Activated CD4-positive, alpha-beta T cell treated with anti-CD3 and anti-CD28 coated beads for 4 hours (primary cell): Measurements from ENCODE around the gene SIRPA.

Source experiments
- DNase-seq, 2 donors: peaks; one replicate each; pipeline ENCODE4 v3.0.0-alpha.2; 2020

The SIRPA gene

DNA sequence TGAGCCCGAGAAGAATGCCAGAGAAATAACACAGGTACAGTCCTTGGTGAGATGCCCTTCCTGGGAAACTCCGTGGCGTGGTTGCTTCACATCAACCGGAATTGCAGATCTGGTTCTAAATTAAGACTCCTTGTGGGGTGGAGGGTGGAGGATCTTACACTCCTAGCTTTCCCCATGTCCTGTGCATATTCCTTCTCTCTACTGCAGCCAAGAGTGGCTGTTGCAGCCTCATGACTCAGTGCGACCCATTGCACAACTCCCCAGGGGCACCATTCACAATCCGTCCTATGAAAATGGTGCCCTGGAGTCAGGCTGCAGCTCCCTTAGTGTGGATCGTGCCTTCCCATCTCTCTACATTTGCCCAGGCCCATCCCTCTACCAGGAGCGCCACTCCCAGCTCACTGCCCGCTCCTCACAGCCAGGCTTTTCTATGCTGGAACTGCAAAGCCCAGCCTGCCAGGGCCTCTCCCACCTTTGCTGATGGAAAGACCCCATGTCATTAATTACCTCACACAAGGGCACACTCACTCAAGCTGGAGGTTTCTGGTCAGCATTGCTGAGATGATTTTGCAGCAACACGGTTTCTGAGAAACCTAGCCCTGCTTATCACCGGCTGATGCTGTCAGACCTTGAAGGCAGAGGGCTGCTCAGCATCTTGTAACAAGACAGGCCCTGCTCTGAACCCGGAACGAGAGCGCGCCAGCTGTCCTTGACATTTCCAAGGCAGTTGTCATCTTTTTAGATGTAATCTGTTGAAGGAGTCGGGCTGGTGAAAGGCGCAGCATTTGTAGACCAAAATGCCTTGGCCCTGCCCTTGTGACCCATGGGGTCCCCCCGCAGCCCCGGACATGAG lies 39.7 kb downstream of the SIRPA start:
- DNase-seq: no peak

- DNase-seq: no peak
Observed at GRCh38 chr20:1935696-1936366, 40.6 kb downstream of the SIRPA start.

GRCh38 chr20:1937316-1937976 lies 42.2 kb downstream of the SIRPA start:
- DNase-seq: no peak

- DNase-seq: no peak
Observed at GRCh38 chr20:1938464-1939269, 43.5 kb downstream of the SIRPA start.

DNA sequence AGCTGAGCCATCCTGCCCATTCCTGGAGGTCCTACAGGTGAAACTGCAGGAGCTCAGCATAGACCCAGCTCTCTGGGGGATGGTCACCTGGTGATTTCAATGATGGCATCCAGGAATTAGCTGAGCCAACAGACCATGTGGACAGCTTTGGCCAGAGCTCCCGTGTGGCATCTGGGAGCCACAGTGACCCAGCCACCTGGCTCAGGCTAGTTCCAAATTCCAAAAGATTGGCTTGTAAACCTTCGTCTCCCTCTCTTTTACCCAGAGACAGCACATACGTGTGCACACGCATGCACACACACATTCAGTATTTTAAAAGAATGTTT lies 44.0 kb downstream of the SIRPA start:
- DNase-seq: no peak

DNA sequence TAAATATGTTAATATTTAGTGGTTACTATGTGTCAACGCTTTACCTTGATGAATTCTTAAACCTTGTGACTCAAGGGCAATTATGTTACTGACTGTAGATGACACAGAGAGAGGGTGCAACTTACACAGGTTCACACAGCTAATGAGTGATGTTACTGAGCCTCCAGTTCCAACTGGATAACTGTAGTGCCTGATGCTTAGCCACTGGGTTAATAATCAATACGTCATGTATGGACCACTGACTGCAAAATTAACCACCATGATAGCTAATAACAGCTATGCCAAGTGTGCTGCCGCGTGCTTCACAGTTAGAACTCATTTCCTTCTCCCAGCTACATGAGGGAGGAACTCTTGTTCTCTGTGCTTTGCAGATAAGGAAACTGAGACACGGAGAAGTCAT lies 45.4 kb downstream of the SIRPA start:
- no peak for DNase-seq

- no peak for DNase-seq
Observed at GRCh38 chr20:1941226-1941625, 46.0 kb downstream of the SIRPA start.

DNA sequence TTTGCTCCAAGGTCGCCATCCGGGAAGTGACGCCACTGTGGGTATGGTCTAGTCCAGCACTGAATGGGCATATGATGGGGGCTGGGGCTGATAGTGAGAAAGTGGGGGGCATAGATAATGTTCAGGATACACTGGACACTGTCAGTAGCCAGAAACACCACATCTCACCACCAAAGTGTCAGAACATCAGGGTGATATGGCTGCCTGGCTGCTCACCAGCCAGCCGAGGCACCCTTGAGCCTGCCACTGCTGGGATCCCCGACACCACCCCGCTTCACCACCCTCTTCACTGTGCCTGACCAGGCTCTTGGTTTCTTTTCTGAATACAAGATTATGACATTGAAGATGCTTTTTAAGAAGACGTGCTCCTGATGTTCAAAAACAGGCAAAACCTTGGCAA lies 46.9 kb downstream of the SIRPA start:
- DNase-seq: no peak

DNA sequence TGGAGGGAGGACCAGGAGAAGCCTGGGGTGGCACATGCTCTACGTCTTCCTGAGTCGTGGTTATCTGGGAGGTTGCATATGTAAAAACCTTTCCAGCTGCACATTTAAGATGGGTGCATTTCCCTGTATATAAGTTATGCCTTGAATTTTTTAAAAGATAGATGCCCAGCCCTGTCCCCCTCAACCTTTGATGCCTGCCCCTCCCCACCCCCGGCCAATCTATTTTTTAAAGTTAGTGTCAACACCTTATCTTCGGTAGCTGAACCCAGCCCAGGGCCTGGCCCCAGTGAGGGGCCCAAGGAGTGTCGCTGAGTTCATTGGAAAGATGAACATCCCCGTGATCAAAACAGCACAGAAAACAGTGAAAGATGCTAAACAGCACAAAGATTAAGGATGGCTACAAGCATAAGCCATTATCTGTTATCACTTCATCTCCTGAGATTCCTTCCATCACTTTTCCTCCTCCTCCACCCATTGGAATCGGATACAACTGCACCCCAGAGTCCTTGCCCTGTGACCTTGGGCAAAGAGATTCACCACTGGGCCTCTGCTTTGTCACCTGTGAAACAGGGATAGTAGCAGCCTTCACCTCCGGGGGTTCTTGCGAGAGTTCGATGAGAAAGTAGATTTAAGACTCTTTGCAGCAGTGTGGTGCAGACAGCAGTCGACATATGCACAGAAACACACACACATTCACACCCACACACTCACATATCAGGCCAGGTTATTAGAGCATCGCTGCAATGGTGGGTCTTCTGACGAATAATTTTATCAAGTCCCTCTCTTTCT lies 47.5 kb downstream of the SIRPA start:
- no peak for DNase-seq

- DNase-seq: no peak
Observed at GRCh38 chr20:1943275-1944002, 48.2 kb downstream of the SIRPA start.

GRCh38 chr20:1944345-1945091 lies 49.3 kb downstream of the SIRPA start:
- DNase-seq: no peak

DNA sequence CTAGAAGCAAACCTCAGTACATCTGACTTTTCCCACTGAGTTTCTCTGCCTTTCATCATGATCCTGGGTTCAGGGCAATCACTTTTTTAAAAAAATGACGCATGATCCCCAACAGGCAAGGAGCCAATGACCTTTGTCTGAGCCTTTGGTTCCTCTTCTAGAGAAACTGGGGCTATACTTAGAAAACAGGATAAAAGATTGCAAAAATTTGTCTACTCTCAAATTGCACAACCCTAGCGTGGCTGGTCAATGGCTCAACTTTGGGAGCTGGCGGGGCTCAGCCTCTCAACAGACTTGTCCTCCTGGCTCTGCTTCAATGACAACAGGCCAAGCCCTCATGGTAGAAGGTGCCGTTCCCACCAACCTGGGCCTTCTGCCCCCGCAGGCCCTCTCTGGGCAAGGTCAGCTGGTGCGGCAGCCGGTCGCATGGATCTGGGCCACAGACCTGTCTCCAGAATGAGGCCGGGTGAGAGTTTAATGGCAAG lies 50.0 kb downstream of the SIRPA start:
- no peak for DNase-seq

DNA sequence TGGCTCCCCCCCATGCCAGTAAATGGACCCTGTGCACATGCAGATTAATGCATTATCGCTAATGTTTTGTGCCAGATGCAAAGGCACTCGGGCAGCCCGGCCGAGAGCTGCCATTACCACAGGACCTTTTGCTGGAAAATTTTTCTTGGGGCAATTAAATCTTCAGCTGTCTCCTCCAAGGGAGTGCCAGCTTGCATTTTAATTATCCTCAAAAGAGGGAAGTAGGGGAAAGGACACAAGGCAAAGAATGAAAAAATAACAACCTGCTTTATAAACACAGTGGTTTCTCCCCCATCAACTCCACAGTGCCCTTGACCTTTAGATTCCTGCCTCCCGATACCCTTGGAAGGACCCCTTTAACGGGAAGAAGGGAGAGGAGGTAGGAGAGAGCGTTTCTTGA lies 50.5 kb downstream of the SIRPA start:
- no peak for DNase-seq

DNA sequence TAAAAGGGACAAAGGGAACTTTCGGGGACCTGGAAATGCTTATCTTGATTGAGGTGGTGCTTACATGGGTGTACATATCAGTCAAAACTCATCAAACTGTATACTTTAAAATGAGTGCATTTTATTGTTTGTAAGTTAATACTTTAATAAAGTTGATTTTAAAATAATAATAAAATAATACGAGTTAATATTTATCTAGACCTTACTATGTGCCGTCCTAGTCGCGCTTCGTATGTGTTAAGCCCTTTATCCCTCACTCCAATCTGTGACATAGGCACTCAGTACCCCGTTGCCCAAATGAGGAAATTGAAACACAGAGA lies 51.2 kb downstream of the SIRPA start:
- DNase-seq: no peak

- DNase-seq: no peak
Observed at GRCh38 chr20:1946762-1947534, 51.7 kb downstream of the SIRPA start.

GRCh38 chr20:1947535-1947846 lies 52.3 kb downstream of the SIRPA start:
- no peak for DNase-seq

GRCh38 chr20:1949347-1950100 lies 54.3 kb downstream of the SIRPA start:
- DNase-seq: no peak

DNA sequence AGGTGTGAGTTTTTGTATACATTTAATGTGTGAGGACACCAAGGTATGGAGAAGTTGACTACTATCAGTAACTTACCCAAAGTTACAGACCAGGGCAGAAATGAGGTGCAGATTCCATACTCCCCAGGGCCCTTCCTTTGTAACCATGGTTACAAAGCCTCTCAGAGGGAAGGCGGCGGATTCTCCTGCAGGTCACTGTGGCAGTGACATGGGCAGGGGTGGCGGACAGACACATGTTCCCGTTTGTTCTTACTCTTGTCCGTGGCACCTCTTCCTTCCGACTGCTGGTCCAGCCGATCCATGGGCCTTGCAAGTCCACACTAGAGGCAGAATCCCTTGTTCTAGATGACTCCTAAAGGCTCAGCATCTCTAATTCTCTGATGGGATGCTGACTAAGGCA lies 55.6 kb downstream of the SIRPA start:
- no peak for DNase-seq

DNA sequence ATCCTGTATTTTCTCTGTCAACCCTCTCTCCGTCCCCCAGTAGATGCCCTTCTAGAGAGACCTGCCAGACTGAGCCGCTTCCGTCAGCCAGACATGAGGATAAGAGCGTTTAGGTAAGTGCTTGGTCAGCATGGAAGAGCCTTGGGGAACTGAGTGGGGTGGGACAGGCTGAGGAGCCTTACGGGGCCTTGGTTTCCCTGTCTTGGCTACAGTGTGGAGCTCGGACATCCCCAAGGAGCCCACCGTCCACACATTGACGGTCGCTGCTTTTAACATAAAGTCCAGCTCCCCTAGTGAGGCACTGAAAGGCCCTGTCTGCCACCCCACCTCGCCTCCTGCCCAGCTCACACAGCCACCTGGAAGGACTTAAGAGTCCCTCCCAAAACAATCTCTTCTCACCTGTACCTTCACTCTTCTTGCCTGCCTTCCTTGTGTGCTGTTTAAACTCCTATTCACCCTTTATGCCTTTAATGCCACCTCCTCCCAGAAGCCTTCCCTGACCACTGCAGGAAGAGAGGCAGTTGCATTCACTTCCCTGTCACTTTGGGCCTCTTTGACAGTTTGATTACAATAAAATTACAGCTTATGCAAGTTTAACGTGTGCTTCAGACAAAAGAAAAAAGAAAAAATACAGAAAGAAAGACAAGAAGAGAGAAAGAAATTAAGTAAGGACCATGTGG lies 56.4 kb downstream of the SIRPA start:
- no peak for DNase-seq
